ENCODE data around the gene TTC16. TPM values are rescaled to one million over a fixed set of nuclear protein-coding genes. Genes with fewer than 3 reads are reported as not detected.

TTC16 gene
- total and polyA plus RNA-seq, 2 donors (not counting 1 experiment from before 2014, with no cell fraction given) = 0.25 TPM; not detected in 1

DNA sequence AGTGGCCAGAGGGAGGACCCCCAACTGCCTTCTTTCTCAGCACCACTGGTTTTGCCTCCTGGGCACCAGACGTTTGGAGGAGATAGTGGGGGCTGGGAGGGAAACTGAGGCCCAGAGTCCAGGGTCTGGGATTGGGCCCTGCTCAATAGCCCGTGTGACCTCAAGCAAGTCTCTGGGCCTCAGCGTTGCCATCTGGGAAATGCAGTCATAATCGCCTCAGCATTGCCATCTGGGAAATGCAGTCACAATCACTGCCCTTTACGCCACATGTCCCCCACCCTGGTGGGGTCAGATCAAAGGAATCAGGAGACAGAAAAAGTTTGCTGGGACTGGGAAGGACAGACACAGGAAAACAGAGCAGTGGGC is 61.0 kb downstream of the TTC16 start:
- Histone ChIP-seq H3K9ac (ENCODE audit: low read length) (peak overlapping the region; percentile 76), H3K4me1 (ENCODE audit: control insufficient read depth in 2 of 2, insufficient read depth in 2 of 2, low read length in 2 of 2) (peaks cover 32 to 77% of the 10 kb centered on the region in 2 donors), H3K79me2 (ENCODE audit: control insufficient read depth, insufficient read depth, low read length) (peaks cover 83% of the 10 kb centered on the region), H3K4me3 (ENCODE audit: control extremely low read depth in 1 of 5, extremely low read depth in 1 of 5, insufficient read depth in 1 of 5, low read depth in 2 of 5, low read length in 4 of 5) (peak overlapping the region; percentile 64 to 91 (median 83)), H2AFZ (ENCODE audit: insufficient read depth, low read depth, low read length, poor library complexity, severe bottlenecking) (no peak overlapping the region), H3K27me3 (replicated peaks in 1 of 4; ENCODE audit: control extremely low read depth in 1 of 4, control insufficient read depth in 3 of 4, insufficient read depth in 4 of 4, low read length in 3 of 4) (no peaks in the 10 kb centered on the region), H4K20me1 (ENCODE audit: control insufficient read depth, insufficient read depth, low read length, poor library complexity, severe bottlenecking) (peaks cover 55% of the 10 kb centered on the region), H3K4me2 (replicated peaks; ENCODE audit: low read depth, low read length, poor library complexity, severe bottlenecking) (peak overlapping the region; percentile 93), H3K9me3 (ENCODE audit: control extremely low read depth in 1 of 3, control insufficient read depth in 2 of 3, insufficient read depth in 1 of 3, low read length in 2 of 3) (no peaks in the 10 kb centered on the region), H3K27ac (ENCODE audit: low read length in 2 of 2) (peak overlapping the region; percentile 55 to 97), H3K36me3 (replicated peaks in 1 of 2; ENCODE audit: control extremely low read depth in 1 of 2, control insufficient read depth in 1 of 2, extremely low read depth in 1 of 2, insufficient read depth in 2 of 2, low read length in 1 of 2) (peaks cover 0 to 31% of the 10 kb centered on the region in 2 experiments)
- 0% methylated on average over 3 of the region's 5 CpGs for WGBS (ENCODE audit: insufficient coverage)
- H3K27me3 Mint-ChIP-seq = no peaks in the 10 kb centered on the region
- ChIA-PET POLR2A (interaction anchor here (0.8 to 2.7 kb wide), 3 partner anchors 8 to 93 kb away, joined by 3 to 16 read pairs (median 9); partner anchors contain the start of genes CDK9 and TOR2A), CTCF (interaction anchor here (1.4 to 2.1 kb wide), 3 partner anchors 16 to 93 kb away, joined by 3 to 12 read pairs (median 10); partner anchors contain the start of gene TOR2A)
- H3K9me3 Mint-ChIP-seq (ENCODE audit: insufficient read depth) = no peaks in the 10 kb centered on the region
- peak overlapping the region; percentile 97 for H3K27ac Mint-ChIP-seq
- ATAC-seq (ENCODE audit: low read depth) = no peak
- no peak for DNase-seq
- H3K4me3 Mint-ChIP-seq = peak overlapping the region; percentile 100
- peaks cover 56% of the 10 kb centered on the region for H3K4me1 Mint-ChIP-seq
- intact Hi-C loops (cut with micrococcal nuclease) = loop anchor here (1.0 to 10.0 kb wide), 3 partner anchors 8 to 348 kb away; partner anchors contain the start of genes PTGES2 and STXBP1
- TF ChIP-seq EZH2 (IDR thresholded peaks at IDR 0.05; ENCODE audit: borderline replicate concordance, insufficient read depth, low read depth, low read length, poor library complexity, severe bottlenecking) = no peak
- TF ChIP-seq, protein P1, sequence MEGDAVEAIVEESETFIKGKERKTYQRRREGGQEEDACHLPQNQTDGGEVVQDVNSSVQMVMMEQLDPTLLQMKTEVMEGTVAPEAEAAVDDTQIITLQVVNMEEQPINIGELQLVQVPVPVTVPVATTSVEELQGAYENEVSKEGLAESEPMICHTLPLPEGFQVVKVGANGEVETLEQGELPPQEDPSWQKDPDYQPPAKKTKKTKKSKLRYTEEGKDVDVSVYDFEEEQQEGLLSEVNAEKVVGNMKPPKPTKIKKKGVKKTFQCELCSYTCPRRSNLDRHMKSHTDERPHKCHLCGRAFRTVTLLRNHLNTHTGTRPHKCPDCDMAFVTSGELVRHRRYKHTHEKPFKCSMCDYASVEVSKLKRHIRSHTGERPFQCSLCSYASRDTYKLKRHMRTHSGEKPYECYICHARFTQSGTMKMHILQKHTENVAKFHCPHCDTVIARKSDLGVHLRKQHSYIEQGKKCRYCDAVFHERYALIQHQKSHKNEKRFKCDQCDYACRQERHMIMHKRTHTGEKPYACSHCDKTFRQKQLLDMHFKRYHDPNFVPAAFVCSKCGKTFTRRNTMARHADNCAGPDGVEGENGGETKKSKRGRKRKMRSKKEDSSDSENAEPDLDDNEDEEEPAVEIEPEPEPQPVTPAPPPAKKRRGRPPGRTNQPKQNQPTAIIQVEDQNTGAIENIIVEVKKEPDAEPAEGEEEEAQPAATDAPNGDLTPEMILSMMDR (IDR thresholded peaks at IDR 0.05) = no peak

DNA sequence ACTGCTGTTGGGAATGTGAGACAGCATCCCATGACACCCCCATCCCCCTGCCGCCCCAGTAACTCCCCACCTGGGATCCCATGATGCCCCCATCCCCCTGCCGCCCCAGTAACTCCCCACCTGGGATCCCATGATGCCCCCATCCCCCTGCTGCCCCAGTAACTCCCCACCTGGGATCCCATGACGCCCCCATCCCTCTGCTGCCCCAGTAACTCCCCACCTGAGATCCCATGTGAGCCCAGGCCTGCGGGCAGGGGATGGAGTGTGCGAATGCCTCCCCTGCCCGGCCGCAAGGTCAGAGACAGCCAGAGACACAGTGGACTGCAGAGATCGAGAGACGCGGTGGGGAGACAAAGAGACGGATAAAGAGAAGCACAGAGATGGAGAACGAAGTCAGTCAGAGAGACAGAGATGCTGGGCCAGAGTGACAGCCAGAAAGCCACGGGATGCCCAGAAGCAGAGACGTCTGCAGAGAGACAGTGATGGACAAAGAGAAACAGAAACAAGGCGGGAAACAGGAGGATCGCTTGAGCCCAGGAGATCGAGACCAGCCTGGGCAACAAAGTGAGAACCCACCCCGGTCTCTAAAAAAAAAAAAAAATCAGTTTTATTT is 61.6 kb downstream of the TTC16 start:
- Histone ChIP-seq H3K79me2 (ENCODE audit: control insufficient read depth, insufficient read depth, low read length) (peaks cover 80% of the 10 kb centered on the region), H3K9me3 (ENCODE audit: control extremely low read depth in 1 of 3, control insufficient read depth in 2 of 3, insufficient read depth in 1 of 3, low read length in 2 of 3) (no peaks in the 10 kb centered on the region), H3K36me3 (replicated peaks in 1 of 2; ENCODE audit: control extremely low read depth in 1 of 2, control insufficient read depth in 1 of 2, extremely low read depth in 1 of 2, insufficient read depth in 2 of 2, low read length in 1 of 2) (peaks cover 0 to 26% of the 10 kb centered on the region in 2 experiments), H4K20me1 (ENCODE audit: control insufficient read depth, insufficient read depth, low read length, poor library complexity, severe bottlenecking) (peaks cover 50% of the 10 kb centered on the region), H3K4me1 (ENCODE audit: control insufficient read depth in 2 of 2, insufficient read depth in 2 of 2, low read length in 2 of 2) (peaks cover 33 to 79% of the 10 kb centered on the region in 2 donors), H2AFZ (ENCODE audit: insufficient read depth, low read depth, low read length, poor library complexity, severe bottlenecking) (no peak overlapping the region), H3K4me2 (replicated peaks; ENCODE audit: low read depth, low read length, poor library complexity, severe bottlenecking) (peak overlapping the region; percentile 93), H3K4me3 (ENCODE audit: control extremely low read depth in 1 of 5, extremely low read depth in 1 of 5, insufficient read depth in 1 of 5, low read depth in 2 of 5, low read length in 4 of 5) (peak overlapping the region; percentile 64 to 97 (median 83)), H3K9ac (ENCODE audit: low read length) (peak overlapping the region; percentile 76), H3K27ac (ENCODE audit: low read length in 2 of 2) (peak overlapping the region; percentile 89 to 97), H3K27me3 (replicated peaks in 1 of 4; ENCODE audit: control extremely low read depth in 1 of 4, control insufficient read depth in 3 of 4, insufficient read depth in 4 of 4, low read length in 3 of 4) (no peaks in the 10 kb centered on the region)
- 0% methylated on average over 12 of the region's 18 CpGs for WGBS (ENCODE audit: insufficient coverage)
- ChIA-PET POLR2A (interaction anchor here (0.6 to 2.0 kb wide), 4 partner anchors 24 to 129 kb away, joined by 3 to 12 read pairs (median 6); partner anchors contain the start of gene TOR2A), CTCF (interaction anchor here (0.7 to 3.4 kb wide), 5 partner anchors 12 to 257 kb away, joined by 3 to 24 read pairs (median 3); no protein-coding TSS in a partner anchor)
- TF ChIP-seq EZH2 (IDR thresholded peaks at IDR 0.05; ENCODE audit: borderline replicate concordance, insufficient read depth, low read depth, low read length, poor library complexity, severe bottlenecking) = no peak
- TF ChIP-seq, protein P1 (IDR thresholded peaks at IDR 0.05) = no peak
- DNase-seq (no peak), ATAC-seq (ENCODE audit: low read depth) (no peak)
- Mint-ChIP-seq H3K4me3 (peak overlapping the region; percentile 100), H3K27ac (peak overlapping the region; percentile 97), H3K27me3 (no peaks in the 10 kb centered on the region), H3K4me1 (peaks cover 59% of the 10 kb centered on the region), H3K9me3 (ENCODE audit: insufficient read depth) (no peaks in the 10 kb centered on the region)
- intact Hi-C loops (cut with micrococcal nuclease) = loop anchor here (10.0 kb wide), 2 partner anchors 163 to 347 kb away; partner anchors contain the start of genes PTGES2 and STXBP1
